GM12864 (cell line): Measurements from ENCODE around the gene SPTLC1.

ENCODE experiments used
- DNase-seq: peaks from one replicate; pipeline ENCODE4 v3.0.0-alpha.2; 2011; ENCODE audit warnings: low read depth
- H3K4me3 ChIP-seq: 2 replicates; pipeline ENCODE4 v1.5.1; 2011; ENCODE audit warnings: mild to moderate bottlenecking, low read depth, low read length, control low read depth
- CTCF ChIP-seq: IDR thresholded peaks from 2 replicates; pipeline ENCODE4 v1.5.1; 2011; ENCODE audit warnings: low read depth, mild to moderate bottlenecking, moderate library complexity, low read length, control low read depth, inconsistent platforms; ENCODE audit errors: missing control alignments

The SPTLC1 gene

GRCh38 chr9:92036411-92036746 is 78.8 kb downstream of the SPTLC1 start:
- no peak overlapping the region for H3K4me3 ChIP-seq
- TF ChIP-seq CTCF, result no peak
- DNase-seq, result no peak

GRCh38 chr9:92035687-92036410 is 79.4 kb downstream of the SPTLC1 start:
- TF ChIP-seq CTCF, result no peak
- no peak for DNase-seq
- H3K4me3 ChIP-seq, result no peak overlapping the region

DNA sequence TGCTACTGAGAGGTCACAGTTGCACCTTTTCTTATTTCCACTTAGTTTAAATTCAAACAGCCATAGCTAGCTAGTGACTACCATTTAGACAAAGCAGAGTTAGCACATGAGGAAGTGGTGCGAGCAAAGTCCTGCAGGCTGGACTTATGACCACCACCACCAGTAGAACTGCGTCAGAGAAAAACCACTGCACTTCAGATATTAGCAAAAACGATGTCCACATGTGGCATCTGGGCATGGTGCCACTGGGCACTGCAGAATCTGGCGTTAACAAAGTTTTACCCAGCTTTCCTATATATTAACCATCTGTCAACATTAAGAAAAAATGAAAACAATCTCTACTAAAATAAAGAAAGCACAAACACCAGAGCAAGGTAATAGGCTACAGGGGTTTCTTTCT is 80.1 kb downstream of the SPTLC1 start:
- DNase-seq, result no peak
- TF ChIP-seq CTCF, result no peak
- H3K4me3 ChIP-seq, result no peak overlapping the region

- no peak for TF ChIP-seq CTCF
- DNase-seq, result no peak
- no peak overlapping the region for H3K4me3 ChIP-seq
Measured at GRCh38 chr9:92033991-92034390, 81.2 kb downstream of the SPTLC1 start.

- TF ChIP-seq CTCF, result no peak
- no peak for DNase-seq
- H3K4me3 ChIP-seq, result no peak overlapping the region
Measured at GRCh38 chr9:92033307-92033706, 81.9 kb downstream of the SPTLC1 start.

DNA sequence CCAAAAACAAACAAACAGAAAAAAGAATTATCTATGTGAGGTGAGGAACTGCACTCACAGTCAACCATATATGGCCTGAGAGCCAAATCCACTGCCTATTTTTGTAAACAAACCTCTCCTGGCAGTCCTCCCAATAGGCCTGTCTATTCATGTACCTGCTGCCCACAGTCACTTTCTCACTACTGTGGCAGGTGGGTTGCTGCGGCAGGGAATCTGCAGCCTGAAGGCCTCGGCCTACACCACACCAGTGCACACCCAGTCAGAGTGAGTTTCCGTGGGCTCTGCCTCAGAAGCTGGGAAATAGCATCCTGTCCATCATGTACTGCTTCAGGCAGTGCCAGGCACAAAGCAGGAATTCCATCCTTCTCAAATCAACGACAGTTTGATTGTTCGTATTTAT is 82.3 kb downstream of the SPTLC1 start:
- H3K4me3 ChIP-seq, result no peak overlapping the region
- TF ChIP-seq CTCF, result no peak
- no peak for DNase-seq

DNA sequence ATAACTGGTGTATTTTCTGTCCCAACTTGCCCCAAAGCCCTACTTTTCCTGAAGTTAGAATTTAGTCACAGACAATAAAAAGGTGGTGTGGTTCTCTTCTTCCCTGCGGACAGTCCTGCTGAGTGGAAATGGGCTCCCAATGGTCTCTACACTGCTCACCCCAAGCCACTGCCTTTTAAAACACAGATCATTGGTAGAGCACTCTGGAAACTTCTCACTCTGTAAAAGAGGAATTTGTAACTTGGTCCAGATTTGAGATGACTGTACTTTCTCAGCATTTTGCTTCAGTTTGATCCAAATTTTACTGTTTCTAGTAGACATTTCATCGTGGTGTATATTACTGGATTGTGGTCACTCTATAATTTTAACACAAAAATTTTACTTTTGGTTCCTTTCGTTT is 84.8 kb downstream of the SPTLC1 start:
- H3K4me3 ChIP-seq, result no peak overlapping the region
- TF ChIP-seq CTCF, result no peak
- DNase-seq, result no peak
